Frontal cortex (tissue), 4 donors: ENCODE data around the gene GDPD4. TPM values are rescaled to one million over a fixed set of nuclear protein-coding genes. Genes with fewer than 3 reads are reported as not detected.

Experiments used
- DNase-seq, 2 donors: peaks; one replicate each; pipeline ENCODE4 v3.0.0; 2012; ENCODE audit warnings: low spot score in 2 of 2
- FAIRE-seq: peaks from 2 replicates; lab custom pipeline; 2012; peaks lifted over from hg19 to GRCh38; lab: Jason Lieb, UNC
- total RNA-seq: library from RNA; depleted of rRNA; stranded (reverse); fragments of >200 nt; gene quantifications from one replicate; pipeline ENCODE4 v1.2.3, GENCODE V29; 2014
- donor health status: control.
- donor health status: control.
- donor health status: control.

GDPD4 gene
- total RNA-seq, 1 donor from 2014 or later = not detected

DNA sequence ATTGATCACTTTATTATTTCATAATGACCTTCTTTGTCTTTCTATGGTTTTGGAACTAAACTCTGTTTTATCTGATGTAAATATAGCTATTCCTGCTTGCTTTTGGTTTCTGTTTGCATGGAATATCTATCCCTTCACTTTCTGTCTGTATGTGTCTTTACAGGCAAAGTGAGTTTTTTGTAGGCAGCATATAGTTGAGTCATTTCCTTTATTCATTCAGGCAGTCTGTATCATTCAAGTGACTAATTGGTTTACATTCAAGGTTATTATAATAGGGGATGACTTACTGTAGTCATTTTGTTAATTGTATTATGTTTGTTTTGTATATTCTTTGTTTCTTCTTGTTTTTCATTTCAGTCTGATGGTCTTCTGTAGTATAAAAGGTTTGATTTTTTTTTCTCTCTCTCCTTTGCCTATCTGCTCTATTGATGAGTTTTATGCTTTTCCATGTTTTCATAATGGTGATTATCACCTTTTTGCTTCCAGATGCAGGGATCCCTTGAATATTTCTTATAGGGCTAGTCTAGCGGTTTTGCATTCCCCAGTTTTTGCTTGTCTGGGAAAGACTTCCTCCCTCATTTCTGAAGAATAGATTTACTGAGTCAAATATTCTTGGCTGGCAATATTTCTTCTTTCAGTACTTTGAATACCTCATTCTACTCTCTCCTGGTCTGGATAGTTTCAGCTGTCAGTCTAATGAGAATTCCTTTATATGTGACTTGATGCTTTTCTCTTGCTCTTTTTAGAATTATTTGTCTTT lies 50.4 kb downstream of the GDPD4 start:
- DNase-seq (no peak), FAIRE-seq (no peak)

DNA sequence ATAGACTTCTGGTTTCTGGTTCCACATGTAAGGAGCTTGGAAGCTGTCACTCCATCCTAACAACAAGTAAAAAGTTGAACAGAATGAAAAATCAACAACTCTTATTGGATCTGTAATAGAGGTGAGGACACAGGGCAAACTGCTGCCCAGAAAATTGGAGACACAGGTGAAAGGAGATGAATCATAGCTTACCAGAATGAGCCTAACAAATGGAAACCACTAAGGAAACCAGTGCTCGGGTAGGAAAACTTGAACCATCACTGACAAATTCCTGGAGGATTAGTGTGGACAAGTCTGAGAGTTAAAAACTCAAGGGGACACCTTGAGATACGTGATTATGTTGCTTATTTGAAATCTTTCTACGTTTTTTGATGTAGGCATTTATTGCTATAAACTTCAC lies 52.1 kb downstream of the GDPD4 start:
- no peak for DNase-seq
- FAIRE-seq = no peak

GRCh38 chr11:77244277-77245027 lies 57.0 kb downstream of the GDPD4 start:
- no peak for FAIRE-seq

GRCh38 chr11:77236901-77237300 lies 64.6 kb downstream of the GDPD4 start:
- no peak for FAIRE-seq
- no peak for DNase-seq

More at GRCh38 chr11:77244277-77245027, 57.0 kb downstream of the GDPD4 start:
- DNase-seq = no peak

DNA sequence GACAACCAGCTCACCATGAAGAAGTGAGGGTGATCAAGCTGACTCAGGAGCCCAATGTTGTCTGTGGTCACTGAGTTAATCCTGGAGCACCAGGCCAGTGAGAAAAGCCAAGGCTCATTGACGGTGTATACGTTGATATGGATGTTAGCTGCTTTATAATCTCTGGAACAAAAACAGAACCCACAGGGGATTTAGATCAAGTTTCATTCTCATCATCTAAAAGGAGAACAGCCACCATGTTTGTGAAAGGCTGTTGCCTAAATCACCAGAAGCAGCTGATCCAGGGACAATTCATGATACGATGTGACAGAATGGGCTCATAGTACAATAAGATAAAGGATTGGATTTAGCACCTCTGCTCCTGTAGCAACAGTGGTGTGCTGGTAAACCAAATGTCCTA lies 68.5 kb downstream of the GDPD4 start:
- FAIRE-seq (no peak), DNase-seq (no peak)

DNA sequence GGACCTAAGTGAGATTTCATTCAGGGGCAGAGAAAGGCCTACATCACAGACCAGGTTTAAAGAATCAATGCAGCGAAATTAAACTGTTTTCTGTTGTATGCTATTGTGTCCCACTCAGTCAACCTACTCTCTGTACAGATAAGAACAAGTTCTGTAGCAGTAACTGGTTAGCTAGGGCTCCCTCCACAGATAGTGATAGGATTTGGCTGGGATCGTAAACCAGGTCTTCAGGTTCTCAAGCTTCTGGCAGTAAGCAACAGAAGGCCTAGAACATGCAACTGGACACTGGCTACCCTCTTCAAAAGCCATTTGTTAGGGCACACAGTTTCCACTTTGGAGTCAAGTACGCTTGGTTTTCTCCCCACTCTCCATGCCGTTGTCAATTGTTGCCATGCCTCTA lies 69.2 kb downstream of the GDPD4 start:
- DNase-seq (no peak), FAIRE-seq (no peak)

GRCh38 chr11:77231800-77232199 lies 69.7 kb downstream of the GDPD4 start:
- DNase-seq (no peak), FAIRE-seq (no peak)

- FAIRE-seq = no peak
- DNase-seq = no peak
Observed at GRCh38 chr11:77230878-77231605, 70.4 kb downstream of the GDPD4 start.

GRCh38 chr11:77223797-77224196 lies 77.7 kb downstream of the GDPD4 start:
- no peak for FAIRE-seq

GRCh38 chr11:77217156-77217555 lies 84.3 kb downstream of the GDPD4 start:
- DNase-seq = no peak
- FAIRE-seq = no peak

More at GRCh38 chr11:77223797-77224196, 77.7 kb downstream of the GDPD4 start:
- no peak for DNase-seq

DNA sequence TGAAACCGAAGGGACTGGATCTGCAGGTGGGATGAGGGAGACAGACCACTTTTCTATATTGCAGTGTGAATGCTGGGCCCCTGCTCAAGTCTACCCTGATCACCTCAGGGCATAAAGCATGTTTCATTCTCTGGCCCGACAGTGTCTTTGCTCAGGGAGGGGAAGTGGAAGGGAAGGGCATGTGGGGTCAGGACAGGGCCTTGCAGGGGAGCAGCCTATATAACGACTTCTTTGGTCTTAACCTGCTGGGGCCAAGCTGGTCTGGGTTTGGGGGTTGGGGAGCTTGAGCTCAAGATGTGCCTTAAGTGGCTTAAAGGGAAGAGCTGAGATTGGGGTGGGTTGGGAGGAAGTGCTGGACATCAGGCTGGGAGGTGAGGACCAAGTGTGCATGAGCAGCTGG lies 86.4 kb downstream of the GDPD4 start:
- FAIRE-seq = no peak
- no peak for DNase-seq

DNA sequence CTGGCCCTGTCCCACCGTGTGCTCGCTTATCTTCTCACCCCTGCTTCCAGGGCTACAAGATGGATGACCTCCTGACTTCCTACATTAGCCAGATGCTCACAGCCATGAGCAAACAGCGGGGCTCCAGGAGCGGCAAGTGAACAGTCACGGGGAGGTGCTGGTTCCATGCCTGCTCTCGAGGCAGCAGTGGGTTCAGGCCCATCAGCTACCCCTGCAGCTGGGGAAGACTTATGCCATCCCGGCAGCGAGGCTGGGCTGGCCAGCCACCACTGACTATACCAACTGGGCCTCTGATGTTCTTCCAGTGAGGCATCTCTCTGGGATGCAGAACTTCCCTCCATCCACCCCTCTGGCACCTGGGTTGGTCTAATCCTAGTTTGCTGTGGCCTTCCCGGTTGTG lies 86.9 kb downstream of the GDPD4 start:
- FAIRE-seq = no peak
- DNase-seq = peak in 1 of 2 donors; percentile 4

GRCh38 chr11:77213589-77214428 lies 87.7 kb downstream of the GDPD4 start:
- DNase-seq (peak in 1 of 2 donors; percentile 1), FAIRE-seq (no peak)

DNA sequence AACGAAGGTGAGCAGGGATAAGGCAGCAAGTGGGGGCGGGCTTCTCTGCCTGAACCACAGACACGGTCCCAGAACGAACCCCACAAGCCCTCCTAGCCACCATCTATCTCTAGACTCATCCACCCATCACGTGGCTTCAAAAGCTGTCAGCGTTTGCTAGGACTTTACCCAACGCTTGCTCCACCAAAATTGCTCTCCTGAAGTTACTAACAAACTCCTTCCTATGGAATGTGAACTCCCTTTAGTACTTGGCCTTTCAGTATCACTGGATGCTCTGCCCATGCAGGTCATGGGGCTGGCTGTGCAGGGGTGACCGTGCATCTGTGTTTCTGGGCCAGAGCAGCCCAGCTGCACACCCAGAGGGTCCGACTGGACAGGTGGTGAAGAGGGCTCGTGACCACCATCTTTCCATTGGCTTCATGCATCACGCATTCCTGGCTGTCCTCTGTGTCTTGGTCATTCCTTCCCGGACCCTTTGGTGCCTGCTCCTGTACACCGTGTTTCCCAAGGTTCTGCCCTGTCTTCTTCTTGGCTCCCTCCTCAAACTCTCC lies 88.4 kb downstream of the GDPD4 start:
- peak in 1 of 2 donors; percentile 2 for DNase-seq
- no peak for FAIRE-seq

DNA sequence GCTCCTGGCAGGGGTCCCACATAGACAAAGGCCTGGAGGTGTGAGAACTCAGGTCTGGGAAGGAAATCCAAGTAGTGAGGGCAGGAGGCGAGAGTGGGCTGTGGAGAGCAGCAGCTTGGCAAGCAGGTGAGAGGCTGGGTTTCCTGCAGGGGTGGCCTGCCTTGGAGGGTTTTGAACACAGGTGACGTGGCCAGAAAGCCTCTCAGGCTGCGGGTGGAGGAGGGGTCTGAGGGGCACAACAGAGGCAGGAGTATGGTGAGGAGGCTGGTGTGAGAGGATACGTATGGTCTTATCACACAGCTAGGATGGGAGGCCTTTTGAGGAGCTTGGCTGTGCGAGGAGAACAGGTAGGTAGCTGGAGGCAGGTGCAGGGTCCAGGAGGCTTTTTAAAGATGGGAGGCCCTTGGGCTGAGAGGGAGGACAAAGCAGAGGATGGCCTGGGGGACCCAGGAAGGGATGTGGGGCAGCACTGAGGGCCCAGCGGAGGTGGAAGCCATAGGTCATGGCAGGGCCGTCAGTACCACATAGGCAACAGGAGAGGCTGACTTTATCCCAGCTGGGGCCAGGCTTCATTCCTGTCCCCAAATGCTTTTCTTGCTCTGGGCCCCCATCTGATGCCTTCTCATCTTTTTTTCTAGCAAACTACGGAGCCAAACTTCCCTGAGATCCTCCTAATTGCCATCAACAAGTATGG lies 89.0 kb downstream of the GDPD4 start:
- DNase-seq = peak in 1 of 2 donors; percentile 1
- FAIRE-seq = no peak

DNA sequence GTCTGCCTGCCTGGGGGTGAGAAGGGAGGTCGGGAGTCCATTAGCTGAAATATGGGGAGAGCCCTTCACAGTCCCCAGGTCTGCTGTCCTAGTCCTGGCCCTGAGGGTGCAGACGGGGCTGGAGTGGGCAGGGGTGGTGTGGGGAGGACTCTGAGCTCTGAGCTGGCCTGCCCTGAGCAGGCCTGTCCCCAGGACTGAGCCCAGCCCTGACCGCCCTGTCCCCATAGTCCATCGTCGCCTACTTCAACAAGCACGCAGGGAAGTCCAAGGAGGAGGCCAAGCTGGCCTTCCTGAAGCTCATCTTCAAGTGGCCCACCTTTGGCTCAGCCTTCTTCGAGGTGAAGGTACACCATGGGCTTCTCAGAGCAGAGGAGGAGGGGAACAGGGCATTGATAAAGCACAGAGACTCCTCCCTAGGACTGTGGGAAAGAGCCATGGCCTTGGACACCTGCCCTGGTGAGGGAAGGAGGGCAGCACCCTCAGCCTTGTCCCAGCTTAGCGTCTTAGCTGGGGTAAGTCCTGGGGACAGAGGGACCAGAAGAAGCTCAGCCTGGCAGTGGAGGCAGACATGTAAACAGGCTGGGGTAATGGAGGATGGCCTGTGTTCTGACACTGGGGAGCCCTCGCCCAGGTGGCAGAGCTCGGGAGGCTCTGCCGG lies 89.8 kb downstream of the GDPD4 start:
- DNase-seq = peak in 1 of 2 donors; percentile 2
- FAIRE-seq = no peak

DNA sequence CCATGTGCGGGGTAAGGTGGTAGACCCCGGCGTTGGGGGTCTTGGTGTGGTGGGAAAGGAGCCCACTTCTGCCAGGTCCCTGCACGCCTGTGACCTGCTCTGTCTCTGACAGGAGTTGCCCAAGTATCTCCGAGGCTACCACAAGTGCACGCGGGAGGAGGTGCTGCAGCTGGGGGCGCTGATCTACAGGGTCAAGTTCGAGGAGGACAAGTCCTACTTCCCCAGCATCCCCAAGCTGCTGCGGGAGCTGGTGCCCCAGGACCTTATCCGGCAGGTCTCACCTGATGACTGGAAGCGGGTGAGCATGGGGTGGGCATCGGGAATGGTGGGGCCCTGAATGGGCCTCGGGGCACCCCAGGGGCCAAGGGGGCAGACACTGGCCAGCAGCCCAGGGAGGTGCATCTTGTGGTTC lies 90.4 kb downstream of the GDPD4 start:
- FAIRE-seq (no peak), DNase-seq (peak in 1 of 2 donors; percentile 2)

DNA sequence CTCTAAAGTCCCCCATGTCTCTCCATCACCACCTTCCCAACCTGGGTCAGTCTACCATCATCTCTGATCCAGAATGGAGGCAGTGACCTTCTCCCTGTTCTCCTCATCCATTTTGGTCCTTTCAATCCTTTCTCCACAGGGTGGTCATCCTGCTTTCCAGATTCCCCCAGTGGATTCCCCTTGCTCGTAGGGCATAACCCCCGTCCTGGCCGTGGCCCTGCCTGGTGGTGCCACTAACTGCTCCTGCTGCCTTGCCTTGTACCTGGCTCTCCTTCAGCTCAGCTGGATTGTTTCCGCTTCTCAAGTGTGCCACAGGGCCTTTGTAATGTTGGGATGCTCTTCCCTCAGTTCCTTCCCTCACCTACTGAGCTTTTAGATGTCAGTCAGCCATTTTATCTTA lies 91.8 kb downstream of the GDPD4 start:
- DNase-seq = no peak
- FAIRE-seq = no peak
